DOHH2 (cell line): Measurements from ENCODE around the gene TEAD3.
"Not testable (repeated sequence)": the region's sequence is repeated elsewhere in the genome, so short reads cannot be mapped to it uniquely, and the experiment has no call there.

Experiments
- H3F3A ChIP-seq: fragments of 200-600 bp; sonication (generic), shearing (Covaris generic); 2 replicates; pipeline ENCODE4 v1.6.0; 2016; ENCODE audit warnings: antibody characterized with exemption, mild to moderate bottlenecking; ENCODE audit not compliant: control insufficient read depth, insufficient read depth
- H3K27ac ChIP-seq: fragments of 200-600 bp; sonication (generic); 2 replicates; pipeline ENCODE4 v1.5.1; 2014; ENCODE audit warnings: low read depth, mild to moderate bottlenecking, low read length, moderate library complexity
- H3K27me3 ChIP-seq: fragments of 200-600 bp; sonication (generic); 2 replicates; pipeline ENCODE4 v1.6.1; 2014; ENCODE audit warnings: mild to moderate bottlenecking, low read length, mixed read lengths; ENCODE audit not compliant: control insufficient read depth
- H3K36me3 ChIP-seq: fragments of 200-600 bp; sonication (generic); 2 replicates; pipeline ENCODE4 v1.6.1; 2014; ENCODE audit warnings: mild to moderate bottlenecking, low read length, moderate library complexity, mixed read lengths; ENCODE audit not compliant: control insufficient read depth
- H3K4me1 ChIP-seq: fragments of 200-600 bp; sonication (generic); 2 replicates; pipeline ENCODE4 v1.6.1; 2014; ENCODE audit warnings: mild to moderate bottlenecking, low read length, mixed read lengths; ENCODE audit not compliant: control insufficient read depth
- H3K4me2 ChIP-seq: fragments of 200-600 bp; sonication (generic); 2 replicates; pipeline ENCODE4 v1.6.0; 2014; ENCODE audit warnings: mild to moderate bottlenecking, low read length, moderate library complexity
- H3K4me3 ChIP-seq: fragments of 200-600 bp; sonication (generic); 2 replicates; pipeline ENCODE4 v1.5.1; 2014; ENCODE audit warnings: mild to moderate bottlenecking, low read length, mixed read lengths
- H3K79me2 ChIP-seq: fragments of 200-600 bp; sonication (generic); 2 replicates; pipeline ENCODE4 v1.6.1; 2014; ENCODE audit warnings: mild to moderate bottlenecking, low read length, mixed read lengths; ENCODE audit not compliant: control insufficient read depth
- H3K9me2 ChIP-seq: fragments of 200-600 bp; sonication (generic); replicated peaks from 2 replicates; pipeline ENCODE4 v1.6.1; 2014; ENCODE audit warnings: mild to moderate bottlenecking, low read length, mixed read lengths; ENCODE audit not compliant: control insufficient read depth
- H3K9me3 ChIP-seq: fragments of 200-600 bp; sonication (generic); 2 replicates; pipeline ENCODE4 v1.6.1; 2014; ENCODE audit warnings: antibody characterized with exemption, low read length, mixed read lengths; ENCODE audit not compliant: control insufficient read depth, insufficient read depth
- H4K20me1 ChIP-seq: fragments of 200-600 bp; sonication (generic); 2 replicates; pipeline ENCODE4 v1.6.0; 2014; ENCODE audit warnings: low read depth, mild to moderate bottlenecking, antibody characterized with exemption, low read length, moderate library complexity; ENCODE audit not compliant: control insufficient read depth, insufficient read depth
- CTCF ChIP-seq: fragments of 200-600 bp; sonication (generic); IDR thresholded peaks from one replicate; pipeline ENCODE4 v1.5.1; 2014; ENCODE audit warnings: antibody characterized with exemption, mild to moderate bottlenecking, low read depth, low read length; ENCODE audit not compliant: poor library complexity, severe bottlenecking
- EZH2phosphoT487 ChIP-seq: fragments of 200-600 bp; sonication (generic); IDR thresholded peaks from 2 replicates; pipeline ENCODE4 v1.6.1; 2017; ENCODE audit warnings: borderline replicate concordance, mild to moderate bottlenecking, antibody characterized with exemption, low read length, moderate library complexity, mixed read lengths

The TEAD3 gene

DNA sequence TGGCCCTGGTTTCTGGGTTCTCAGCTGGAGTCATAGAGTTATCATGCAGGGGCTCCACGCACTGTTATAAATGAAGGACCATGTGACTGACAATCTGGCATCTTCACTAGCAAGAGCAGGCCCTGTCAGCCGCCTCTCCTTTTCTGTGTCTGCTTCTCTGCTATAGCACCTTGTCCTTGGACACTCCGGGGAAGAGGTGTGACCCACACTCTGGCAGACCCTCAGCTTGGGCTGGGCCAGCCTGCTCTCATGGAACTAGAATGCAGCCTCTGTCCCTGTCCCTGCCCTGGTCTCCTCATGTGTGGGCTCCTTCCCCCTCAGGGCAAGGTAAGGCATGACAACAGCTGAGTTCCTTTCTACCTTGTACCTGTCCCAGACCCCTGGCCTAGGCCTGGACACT, 55.7 kb downstream of the TEAD3 start:
- Histone ChIP-seq H3K27me3 (no peaks in the 10 kb centered on the region), H3K4me3 (no peak overlapping the region), H4K20me1 (no peaks in the 10 kb centered on the region), H3K4me2 (no peak overlapping the region), H3K79me2 (no peaks in the 10 kb centered on the region), H3K4me1 (no peaks in the 10 kb centered on the region), H3K36me3 (no peaks in the 10 kb centered on the region), H3K9me2 (no peaks in the 10 kb centered on the region), H3F3A (no peaks in the 10 kb centered on the region), H3K27ac (no peak overlapping the region), H3K9me3 (no peaks in the 10 kb centered on the region)
- TF ChIP-seq EZH2phosphoT487, result no peak
- TF ChIP-seq CTCF, result no peak

DNA sequence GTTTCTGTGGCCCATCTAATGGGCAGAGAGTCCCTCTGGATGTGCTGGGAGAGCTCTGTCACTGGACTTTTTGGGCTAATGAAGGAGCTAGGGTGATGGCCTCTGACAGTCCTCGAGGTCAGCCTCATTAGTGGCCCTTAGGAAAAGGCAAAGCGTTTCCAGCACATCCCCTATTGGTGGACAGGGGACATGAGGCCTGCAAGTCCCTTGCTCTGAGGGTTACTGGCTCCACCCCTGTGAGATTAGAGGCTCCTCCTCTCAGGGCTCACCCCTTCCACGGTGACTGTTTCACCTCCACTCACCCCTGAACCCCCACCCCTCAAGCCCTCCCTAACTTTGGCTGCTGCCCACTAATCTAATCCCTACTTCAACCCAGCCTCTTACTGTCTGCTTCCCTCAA, 57.6 kb downstream of the TEAD3 start:
- H3K4me2 ChIP-seq, result no peak overlapping the region
- H3K4me1 ChIP-seq, result no peaks in the 10 kb centered on the region
- no peaks in the 10 kb centered on the region for H4K20me1 ChIP-seq
- no peak for TF ChIP-seq CTCF
- no peak for TF ChIP-seq EZH2phosphoT487
- H3K9me3 ChIP-seq, result no peaks in the 10 kb centered on the region
- no peak overlapping the region for H3K27ac ChIP-seq
- H3K79me2 ChIP-seq, result no peaks in the 10 kb centered on the region
- H3K4me3 ChIP-seq, result no peak overlapping the region
- no peaks in the 10 kb centered on the region for H3K36me3 ChIP-seq
- H3F3A ChIP-seq, result no peaks in the 10 kb centered on the region
- no peaks in the 10 kb centered on the region for H3K27me3 ChIP-seq
- no peaks in the 10 kb centered on the region for H3K9me2 ChIP-seq

GRCh38 chr6:35438378-35439065, 58.4 kb downstream of the TEAD3 start:
- not testable (repeated sequence) for H3K27me3 ChIP-seq, H3K4me3 ChIP-seq, H3K9me3 ChIP-seq, H3K36me3 ChIP-seq, H3F3A ChIP-seq, H3K4me1 ChIP-seq, H3K27ac ChIP-seq, H4K20me1 ChIP-seq, H3K4me2 ChIP-seq, H3K9me2 ChIP-seq, H3K79me2 ChIP-seq

DNA sequence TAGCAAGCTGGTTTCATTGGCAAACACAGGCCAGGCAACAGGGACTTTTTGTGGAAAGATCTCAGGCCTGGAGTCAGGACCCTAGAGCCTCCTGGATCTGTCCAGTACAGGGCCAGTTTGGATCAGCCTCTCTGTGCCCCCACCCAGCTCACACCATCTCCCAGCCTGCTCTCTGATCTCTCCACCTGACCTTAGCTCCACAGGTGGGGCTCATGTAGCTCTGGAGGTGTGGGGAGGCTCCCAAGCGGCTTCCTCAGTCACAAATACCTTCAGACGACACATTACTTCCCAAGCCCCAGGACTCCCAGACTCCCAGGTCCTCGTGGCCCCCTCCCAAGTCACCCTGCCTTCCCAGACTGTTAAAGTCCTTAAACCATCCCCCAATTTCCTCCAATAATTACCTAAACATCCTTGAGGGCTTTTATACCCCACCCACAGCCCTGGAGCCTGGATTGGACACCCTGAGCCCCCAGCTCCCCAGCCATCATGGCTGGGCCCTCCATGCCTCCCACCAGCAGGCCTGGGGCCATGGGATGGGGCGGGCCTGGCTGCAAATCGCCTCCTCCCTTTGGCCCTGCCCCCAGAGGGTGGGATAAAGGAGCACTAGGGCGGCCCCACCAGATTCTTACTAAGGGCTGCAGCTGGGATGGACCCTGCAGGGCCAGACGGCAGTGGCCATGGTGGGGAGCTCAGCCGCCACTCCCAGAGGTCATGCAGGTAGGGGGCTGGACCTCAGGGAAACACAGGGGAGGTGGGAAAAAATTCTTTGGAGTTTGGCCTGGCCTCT, 60.6 kb downstream of the TEAD3 start:
- Histone ChIP-seq H3K4me3 (no peak overlapping the region), H3K4me2 (no peak overlapping the region), H3K79me2 (no peaks in the 10 kb centered on the region), H4K20me1 (no peaks in the 10 kb centered on the region), H3K27me3 (no peaks in the 10 kb centered on the region), H3K27ac (no peak overlapping the region), H3F3A (no peaks in the 10 kb centered on the region), H3K36me3 (no peaks in the 10 kb centered on the region), H3K9me2 (no peaks in the 10 kb centered on the region), H3K4me1 (no peaks in the 10 kb centered on the region), H3K9me3 (no peaks in the 10 kb centered on the region)
- TF ChIP-seq CTCF, result no peak
